Heart right ventricle (tissue), 16 donors: ENCODE measurements around the gene DIP2C. TPM values are rescaled to one million over a fixed set of nuclear protein-coding genes. Genes with fewer than 3 reads are reported as not detected.

Experiments
- ATAC-seq, 8 donors: fragments of 200-7000 bp; cut with Tn5 transposase; one replicate each; pipeline ENCODE4 v1.9.1; 2020; ENCODE audit warnings: mild to moderate bottlenecking in 8 of 8, moderate library complexity in 8 of 8, moderate number of reproducible peaks in 1 of 8
- DNase-seq, 2 donors: peaks; one replicate each; pipeline ENCODE4 v3.0.0-alpha.2; 2020
- H3K27ac ChIP-seq, 10 donors: fragments of 200-600 bp; sonication (generic) in 2 of 10; one replicate each; pipeline versions ENCODE4 v1.5.0 to v1.8.0; 2020 to 2022; ENCODE audit warnings: mild to moderate bottlenecking in 3 of 10
- H3K27me3 ChIP-seq, 7 donors: fragments of 200-600 bp; one replicate each; pipeline ENCODE4 v1.8.0; 2021 to 2022; ENCODE audit warnings: mild to moderate bottlenecking in 2 of 7
- H3K36me3 ChIP-seq, 9 donors: fragments of 200-600 bp; sonication (generic) in 1 of 9; one replicate each; pipeline versions ENCODE4 v1.5.0 to v1.8.0; 2020 to 2022; ENCODE audit warnings: mild to moderate bottlenecking in 2 of 9
- H3K4me1 ChIP-seq, 9 donors: fragments of 200-600 bp; sonication (generic) in 1 of 9; one replicate each; pipeline versions ENCODE4 v1.5.0 to v1.8.0; 2020 to 2022; ENCODE audit warnings: mild to moderate bottlenecking in 4 of 9
- H3K4me3 ChIP-seq, 10 donors: fragments of 200-600 bp; sonication (generic) in 2 of 10; one replicate each; pipeline versions ENCODE4 v1.5.0 to v1.8.0; 2020 to 2022; ENCODE audit warnings: mild to moderate bottlenecking in 7 of 10, moderate library complexity in 2 of 10
- H3K9me3 ChIP-seq, 11 donors: fragments of 200-600 bp in 10 of 11; sonication (generic) in 2 of 11; one replicate each; pipeline versions ENCODE4 v1.5.0 to v1.8.0; 2013 to 2022; ENCODE audit warnings: mild to moderate bottlenecking in 2 of 11, control low read depth in 1 of 11, moderate library complexity in 1 of 11
- WGBS, 2 donors: extraction: QIAGEN DNeasy Blood & Tissue Kit; methylation state at CpG; one replicate each; pipeline ENCODE4 v1.1.7; 2013; ENCODE audit warnings: inconsistent platforms in 1 of 2; 5-methylcytosine and 5-hydroxymethylcytosine counted together
- intact Hi-C, 10 donors: fragments of 100-400 bp; cut with DNase I; formaldehyde crosslinking; loops; one replicate each; pipeline versions ENCODE4 v1.11.1 to v1.14.2; 2022
- polyA plus RNA-seq, 2 donors: library from polyadenylated mRNA; stranded (reverse); fragments of 200-250 nt; gene quantifications; one replicate each; pipeline ENCODE4 v1.2.3, GENCODE V29; 2013
- total RNA-seq, 10 donors: library from RNA; stranded (reverse); fragmentation: NEBNext Ultra II Directional in 3 of 10; extraction: Animal tissue kit (Norgen Biotek cat#: 25700) in 3 of 10; gene quantifications; one replicate each; pipeline versions ENCODE4 v1.2.1 to v1.2.4, GENCODE V29; 2021 to 2023
- TF ChIP-seq, protein P1 (sequence below), 9 donors: fragments of 200-600 bp; sonication (generic) in 2 of 9; IDR thresholded peaks; one replicate each; pipeline versions ENCODE4 v1.5.0 to v1.8.0; 2021 to 2022; ENCODE audit warnings: antibody characterized with exemption in 9 of 9, mild to moderate bottlenecking in 5 of 9, moderate library complexity in 1 of 9
- donor health status: Arrhythmogenic right ventricular cardiomyopathy.
- donor health status: ischemic (EF 13 %, LVEDD 7.1; RV severe dilation, severe dysfunction).
- donor health status: healthy with polysubstance abuse.
- donor health status: DM: no; HTN: yes; CAD: no.
- donor health status: DM: no; HTN: no; CAD: no.
- donor health status: ischemic (EF 25% LVEDD 6.9; RV normal size, moderate dysfunction).
- donor health status: ischemic (EF 25% LVEDD 5.7; RV mildly dilated, moderate dysfunction).
- donor health status: healthy.
- donor health status: DM: yes; HTN: yes; CAD: no.
- donor health status: Ischemic cardiomyopathy.
- donor health status: ischemic (EF 35%, LVEDD 5.7; RV mildly dilated, moderate dysfunction).
- donor health status: nonischemic (EF 11% LVEDD 7.7; RV severe dilation, severe dysfunction).
- donor health status: DM: yes; HTN: yes; CAD: no.
- donor health status: PGD.
- donor health status: ischemic (EF 29% LVEDD 5.4; RV normal size, mild dysfunction).
- donor health status: nonischemic (EF 23%, LVEDD 6.1; RV moderate dilation, normal function).

DIP2C gene
- total and polyA plus RNA-seq, 12 donors: 7.1 to 48.2 (median 33.7) TPM

DNA sequence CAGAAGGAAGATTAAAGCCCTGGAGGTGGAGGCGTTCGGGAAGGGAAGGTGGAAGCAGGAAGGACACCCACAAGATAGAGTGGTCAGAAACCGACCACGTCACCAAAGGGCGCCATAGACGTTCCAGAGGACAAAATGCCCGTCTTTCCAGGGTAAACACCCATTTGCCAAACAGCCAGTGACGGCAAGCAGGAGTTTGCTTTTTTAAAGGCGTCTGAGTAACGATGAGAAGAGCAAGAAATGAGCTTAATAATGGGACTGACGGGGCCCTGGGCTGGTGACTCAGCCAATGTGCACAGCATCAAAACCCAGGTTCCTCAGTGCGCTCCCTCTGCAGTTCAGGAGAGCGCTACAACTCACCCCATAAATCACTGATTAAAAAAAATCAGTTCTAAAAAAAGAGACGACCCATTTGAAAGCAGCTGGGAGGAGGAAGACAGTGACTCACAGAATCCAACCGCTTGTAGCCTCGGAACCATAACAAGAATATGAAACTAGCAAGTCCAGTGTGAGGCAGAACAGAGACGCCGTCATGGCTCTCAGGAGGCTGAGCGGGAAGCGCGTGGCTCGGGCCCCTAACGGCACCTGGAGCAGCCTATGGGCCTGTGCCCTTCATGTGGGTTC is 5.9 kb downstream of the DIP2C start:
- 79 to 83% methylated on average over 23 of the region's 23 CpGs for WGBS, 2 donors
- Histone ChIP-seq H3K4me3 (no peak overlapping the region), H3K36me3 (no peaks in the 10 kb centered on the region), H3K27ac (peak overlapping the region in 3 of 10 donors; percentile 12 to 44 (median 17)), H3K4me1 (peaks cover 5 to 65% (median 40%) of the 10 kb centered on the region in 9 donors), H3K27me3 (peaks cover 0 to under 1% (median 0%) of the 10 kb centered on the region in 7 donors), H3K9me3 (peaks cover 0 to 10% (median 0%) of the 10 kb centered on the region in 11 donors)
- TF ChIP-seq, protein P1, sequence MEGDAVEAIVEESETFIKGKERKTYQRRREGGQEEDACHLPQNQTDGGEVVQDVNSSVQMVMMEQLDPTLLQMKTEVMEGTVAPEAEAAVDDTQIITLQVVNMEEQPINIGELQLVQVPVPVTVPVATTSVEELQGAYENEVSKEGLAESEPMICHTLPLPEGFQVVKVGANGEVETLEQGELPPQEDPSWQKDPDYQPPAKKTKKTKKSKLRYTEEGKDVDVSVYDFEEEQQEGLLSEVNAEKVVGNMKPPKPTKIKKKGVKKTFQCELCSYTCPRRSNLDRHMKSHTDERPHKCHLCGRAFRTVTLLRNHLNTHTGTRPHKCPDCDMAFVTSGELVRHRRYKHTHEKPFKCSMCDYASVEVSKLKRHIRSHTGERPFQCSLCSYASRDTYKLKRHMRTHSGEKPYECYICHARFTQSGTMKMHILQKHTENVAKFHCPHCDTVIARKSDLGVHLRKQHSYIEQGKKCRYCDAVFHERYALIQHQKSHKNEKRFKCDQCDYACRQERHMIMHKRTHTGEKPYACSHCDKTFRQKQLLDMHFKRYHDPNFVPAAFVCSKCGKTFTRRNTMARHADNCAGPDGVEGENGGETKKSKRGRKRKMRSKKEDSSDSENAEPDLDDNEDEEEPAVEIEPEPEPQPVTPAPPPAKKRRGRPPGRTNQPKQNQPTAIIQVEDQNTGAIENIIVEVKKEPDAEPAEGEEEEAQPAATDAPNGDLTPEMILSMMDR (IDR thresholded peaks at IDR 0.05): no peak
- DNase-seq (no peak), ATAC-seq (peak in 1 of 8 donors; percentile 23)
- intact Hi-C loops: loop anchor here in 5 of 10 donors (5.0 to 10.0 kb wide), 5 partner anchors 59 to 171 kb away; no protein-coding TSS in a partner anchor

DNA sequence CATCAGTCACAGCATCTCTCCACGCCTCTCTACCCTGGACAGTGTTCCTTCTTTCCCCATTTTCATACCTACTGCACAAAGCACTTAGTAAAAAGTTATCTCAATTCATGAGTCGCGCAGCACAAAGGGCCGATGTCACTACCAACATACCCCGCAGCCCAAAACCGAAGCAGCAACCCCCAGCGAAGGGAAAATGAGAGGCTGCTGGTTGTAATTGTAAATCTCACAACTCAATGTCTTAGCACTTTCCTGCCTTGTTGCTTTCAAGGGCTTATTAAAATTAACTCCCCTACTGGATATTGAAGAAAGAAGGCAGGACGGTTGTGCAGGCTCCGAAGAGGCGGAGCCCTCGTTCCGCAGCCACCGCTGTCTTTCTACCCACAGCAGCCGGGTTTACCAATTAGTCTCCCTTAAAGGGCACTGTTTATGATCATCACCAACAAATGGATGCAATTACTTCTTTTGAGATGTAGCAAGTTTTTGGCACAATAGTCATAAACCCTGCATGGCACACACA is 6.5 kb downstream of the DIP2C start:
- DNase-seq (no peak), ATAC-seq (no peak)
- Histone ChIP-seq H3K4me3 (no peak overlapping the region), H3K9me3 (peaks cover 0 to 10% (median 0%) of the 10 kb centered on the region in 11 donors), H3K36me3 (no peaks in the 10 kb centered on the region), H3K4me1 (peaks cover 4 to 63% (median 38%) of the 10 kb centered on the region in 9 donors), H3K27me3 (no peaks in the 10 kb centered on the region), H3K27ac (peak overlapping the region in 3 of 10 donors; percentile 12 to 44 (median 17))
- TF ChIP-seq, protein P1 (IDR thresholded peaks at IDR 0.05): no peak
- WGBS, 2 donors: 84 to 90% methylated on average over 14 of the region's 14 CpGs
- intact Hi-C loops: loop anchor here in 5 of 10 donors (5.0 to 10.0 kb wide), 5 partner anchors 58 to 171 kb away; no protein-coding TSS in a partner anchor

DNA sequence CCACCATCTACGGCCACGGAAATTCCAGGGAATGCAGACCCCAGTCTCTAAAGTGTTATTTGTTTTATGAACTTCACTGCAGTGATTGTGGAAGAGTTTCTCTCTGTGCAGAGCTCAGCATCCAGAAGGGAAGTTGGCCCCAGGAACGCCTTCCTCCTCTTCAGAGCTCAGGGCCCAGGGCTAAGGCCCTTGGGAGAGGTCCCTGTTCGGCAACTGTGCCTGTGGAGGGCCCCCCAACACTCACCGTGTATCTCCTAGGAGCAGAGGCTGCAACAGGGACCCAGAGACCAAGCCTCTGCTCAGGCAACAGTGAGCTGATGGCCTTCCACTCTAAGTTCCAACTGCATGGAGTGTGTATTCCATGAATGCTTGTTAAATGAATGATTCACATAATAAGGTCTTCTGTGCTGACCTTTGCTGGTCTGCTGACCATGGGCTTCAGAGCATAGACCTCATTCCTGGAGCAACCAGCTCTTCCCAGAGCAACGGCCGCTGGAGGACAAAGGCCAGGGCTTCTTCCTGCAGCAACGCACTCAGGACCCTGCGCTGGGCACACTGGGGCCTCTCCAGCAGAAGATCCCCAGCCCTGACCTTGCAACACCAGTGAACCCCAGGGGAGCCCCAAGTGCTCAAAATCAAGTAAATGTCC is 7.7 kb downstream of the DIP2C start:
- Histone ChIP-seq H3K27me3 (no peaks in the 10 kb centered on the region), H3K4me1 (peaks cover 2 to 63% (median 38%) of the 10 kb centered on the region in 9 donors), H3K9me3 (peaks cover 0 to 10% (median 0%) of the 10 kb centered on the region in 11 donors), H3K4me3 (no peak overlapping the region), H3K36me3 (no peaks in the 10 kb centered on the region), H3K27ac (no peak overlapping the region)
- ATAC-seq (no peak), DNase-seq (no peak)
- 93 to 98% methylated on average over 9 of the region's 9 CpGs for WGBS, 2 donors
- intact Hi-C loops: loop anchor here in 5 of 10 donors (5.0 to 10.0 kb wide), 5 partner anchors 57 to 169 kb away; no protein-coding TSS in a partner anchor
- TF ChIP-seq, protein P1 (IDR thresholded peaks at IDR 0.05): no peak

DNA sequence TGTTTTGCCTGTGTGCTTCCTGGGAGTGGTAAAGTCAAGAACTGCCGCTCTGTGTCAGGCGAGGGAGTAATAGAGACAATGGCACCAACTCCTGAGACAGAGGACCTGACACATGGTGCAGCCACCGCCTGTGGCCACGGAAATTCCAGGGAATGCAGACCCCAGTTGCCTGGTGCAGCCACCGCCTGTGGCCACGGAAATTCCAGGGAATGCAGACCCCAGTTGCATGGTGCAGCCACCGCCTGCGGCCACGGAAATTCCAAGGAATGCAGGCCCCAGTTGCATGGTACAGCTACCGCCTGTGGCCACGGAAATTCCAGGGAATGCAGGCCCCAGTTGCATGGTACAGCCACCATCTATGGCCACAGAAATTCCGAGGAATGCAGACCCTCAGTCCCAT is 8.7 kb downstream of the DIP2C start:
- WGBS, 2 donors: 92 to 95% methylated on average over 12 of the region's 12 CpGs
- H3K27ac ChIP-seq: peak overlapping the region in 5 of 10 donors; percentile 47 to 77 (median 61)
- DNase-seq (no peak), ATAC-seq (no peak)
- H3K36me3 ChIP-seq: no peaks in the 10 kb centered on the region
- intact Hi-C loops: loop anchor here in 5 of 10 donors (5.0 to 10.0 kb wide), 5 partner anchors 56 to 168 kb away; no protein-coding TSS in a partner anchor
- H3K27me3 ChIP-seq: no peaks in the 10 kb centered on the region
- no peak overlapping the region for H3K4me3 ChIP-seq
- TF ChIP-seq, protein P1 (IDR thresholded peaks at IDR 0.05): no peak
- H3K4me1 ChIP-seq: peaks cover 2 to 63% (median 38%) of the 10 kb centered on the region in 9 donors
- peaks cover 0 to 9% (median 0%) of the 10 kb centered on the region in 11 donors for H3K9me3 ChIP-seq
